ENCODE data around the gene ZG16.

GRCh38 chr16:29820271-29820701 lies 42.2 kb downstream of the ZG16 start, which contains the start of gene MVP:
- TF ChIP-seq, protein P1, sequence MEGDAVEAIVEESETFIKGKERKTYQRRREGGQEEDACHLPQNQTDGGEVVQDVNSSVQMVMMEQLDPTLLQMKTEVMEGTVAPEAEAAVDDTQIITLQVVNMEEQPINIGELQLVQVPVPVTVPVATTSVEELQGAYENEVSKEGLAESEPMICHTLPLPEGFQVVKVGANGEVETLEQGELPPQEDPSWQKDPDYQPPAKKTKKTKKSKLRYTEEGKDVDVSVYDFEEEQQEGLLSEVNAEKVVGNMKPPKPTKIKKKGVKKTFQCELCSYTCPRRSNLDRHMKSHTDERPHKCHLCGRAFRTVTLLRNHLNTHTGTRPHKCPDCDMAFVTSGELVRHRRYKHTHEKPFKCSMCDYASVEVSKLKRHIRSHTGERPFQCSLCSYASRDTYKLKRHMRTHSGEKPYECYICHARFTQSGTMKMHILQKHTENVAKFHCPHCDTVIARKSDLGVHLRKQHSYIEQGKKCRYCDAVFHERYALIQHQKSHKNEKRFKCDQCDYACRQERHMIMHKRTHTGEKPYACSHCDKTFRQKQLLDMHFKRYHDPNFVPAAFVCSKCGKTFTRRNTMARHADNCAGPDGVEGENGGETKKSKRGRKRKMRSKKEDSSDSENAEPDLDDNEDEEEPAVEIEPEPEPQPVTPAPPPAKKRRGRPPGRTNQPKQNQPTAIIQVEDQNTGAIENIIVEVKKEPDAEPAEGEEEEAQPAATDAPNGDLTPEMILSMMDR (IDR thresholded peaks at IDR 0.05 in 2 of 3, conservative IDR thresholded peaks at IDR 0.05 in 1 of 3; ENCODE audit: borderline replicate concordance in 1 of 3, insufficient read depth in 1 of 3, low read depth in 2 of 3, low read length in 2 of 3) = no peak
- TF ChIP-seq JUND (IDR thresholded peaks at IDR 0.05) (no peak), POLR2A (IDR thresholded peaks at IDR 0.05; ENCODE audit: borderline replicate concordance, extremely low read depth, insufficient read depth, insufficient read length) (peak; percentile 14), RAD21 (IDR thresholded peaks at IDR 0.05; ENCODE audit: low read depth) (no peak), POLR2AphosphoS5 (IDR thresholded peaks at IDR 0.05; ENCODE audit: low read depth, low read length) (peak; percentile 78), EZH2 (IDR thresholded peaks at IDR 0.05) (no peak), ZFX (IDR thresholded peaks at IDR 0.05) (0 out of 2 replicates have a peak, but pooled peaks have one; percentile 19), ZBTB33 (IDR thresholded peaks at IDR 0.05; ENCODE audit: extremely low read depth, insufficient replicate concordance, low read length) (no peak), EZH2phosphoT487 (IDR thresholded peaks at IDR 0.05; ENCODE audit: borderline replicate concordance) (no peak)
- TF ChIP-seq, protein P2, sequence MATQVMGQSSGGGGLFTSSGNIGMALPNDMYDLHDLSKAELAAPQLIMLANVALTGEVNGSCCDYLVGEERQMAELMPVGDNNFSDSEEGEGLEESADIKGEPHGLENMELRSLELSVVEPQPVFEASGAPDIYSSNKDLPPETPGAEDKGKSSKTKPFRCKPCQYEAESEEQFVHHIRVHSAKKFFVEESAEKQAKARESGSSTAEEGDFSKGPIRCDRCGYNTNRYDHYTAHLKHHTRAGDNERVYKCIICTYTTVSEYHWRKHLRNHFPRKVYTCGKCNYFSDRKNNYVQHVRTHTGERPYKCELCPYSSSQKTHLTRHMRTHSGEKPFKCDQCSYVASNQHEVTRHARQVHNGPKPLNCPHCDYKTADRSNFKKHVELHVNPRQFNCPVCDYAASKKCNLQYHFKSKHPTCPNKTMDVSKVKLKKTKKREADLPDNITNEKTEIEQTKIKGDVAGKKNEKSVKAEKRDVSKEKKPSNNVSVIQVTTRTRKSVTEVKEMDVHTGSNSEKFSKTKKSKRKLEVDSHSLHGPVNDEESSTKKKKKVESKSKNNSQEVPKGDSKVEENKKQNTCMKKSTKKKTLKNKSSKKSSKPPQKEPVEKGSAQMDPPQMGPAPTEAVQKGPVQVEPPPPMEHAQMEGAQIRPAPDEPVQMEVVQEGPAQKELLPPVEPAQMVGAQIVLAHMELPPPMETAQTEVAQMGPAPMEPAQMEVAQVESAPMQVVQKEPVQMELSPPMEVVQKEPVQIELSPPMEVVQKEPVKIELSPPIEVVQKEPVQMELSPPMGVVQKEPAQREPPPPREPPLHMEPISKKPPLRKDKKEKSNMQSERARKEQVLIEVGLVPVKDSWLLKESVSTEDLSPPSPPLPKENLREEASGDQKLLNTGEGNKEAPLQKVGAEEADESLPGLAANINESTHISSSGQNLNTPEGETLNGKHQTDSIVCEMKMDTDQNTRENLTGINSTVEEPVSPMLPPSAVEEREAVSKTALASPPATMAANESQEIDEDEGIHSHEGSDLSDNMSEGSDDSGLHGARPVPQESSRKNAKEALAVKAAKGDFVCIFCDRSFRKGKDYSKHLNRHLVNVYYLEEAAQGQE (IDR thresholded peaks at IDR 0.05; ENCODE audit: low read depth) = no peak
